Upper lobe of left lung (tissue), 4 donors: ENCODE measurements around the gene KCNA2.

Experiments used
- POLR2A ChIP-seq, 4 donors: fragments of 450-650 bp; IDR thresholded peaks; one replicate each; pipeline ENCODE4 v1.5.1; 2016 to 2017; ENCODE audit warnings: antibody characterized with exemption in 4 of 4, mild to moderate bottlenecking in 2 of 4
- POLR2AphosphoS5 ChIP-seq, 2 donors: sonication (generic); formaldehyde crosslinking; IDR thresholded peaks; one replicate each; pipeline ENCODE4 v1.5.1; 2017; ENCODE audit warnings: antibody characterized with exemption in 2 of 2
- TF ChIP-seq, protein P1 (sequence below), 6 experiments: fragments of 450-650 bp in 4 of 6; fragments of 200-600 bp in 2 of 6; sonication (generic) in 2 of 6; IDR thresholded peaks; one replicate each; pipeline ENCODE4 v1.5.1; 2016 to 2019; ENCODE audit warnings: antibody characterized with exemption in 6 of 6

DNA sequence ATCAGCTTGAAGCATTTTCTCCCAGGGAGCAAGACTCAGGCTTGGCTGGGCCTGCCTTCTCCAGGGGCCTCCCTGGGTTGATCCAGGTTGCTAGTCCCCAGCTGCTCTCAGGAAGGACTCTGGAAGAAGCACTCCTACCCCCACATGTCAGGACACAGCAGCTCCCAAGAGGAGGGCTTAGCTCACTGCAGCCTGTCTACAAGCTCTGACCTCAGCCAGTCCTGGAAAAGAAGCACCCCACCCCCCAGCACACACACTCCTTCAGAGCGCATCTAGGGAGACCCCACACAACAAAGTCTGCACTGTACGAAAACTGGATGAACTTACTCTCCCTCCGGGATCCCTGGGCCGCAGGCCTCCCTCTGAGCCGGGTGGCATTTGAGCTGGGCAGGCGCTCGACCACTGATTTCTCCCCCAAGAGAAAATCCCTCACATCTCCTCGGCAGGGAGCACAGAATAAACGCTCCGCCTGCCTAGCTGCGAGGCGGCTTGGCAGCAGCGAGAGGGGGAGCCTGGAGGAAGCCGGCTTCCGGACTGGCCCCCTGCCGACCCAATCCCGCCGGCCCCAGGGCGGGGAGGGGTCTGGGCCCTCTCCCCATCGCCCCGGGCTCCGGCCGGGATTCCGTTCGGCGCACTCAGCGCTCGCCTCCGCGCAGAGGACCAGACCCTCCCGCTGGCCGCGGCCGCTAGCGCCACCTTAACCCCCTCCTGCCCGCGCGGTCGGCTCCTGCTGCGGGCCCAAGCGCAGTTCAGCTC lies at the start of gene KCNA2:
- TF ChIP-seq POLR2A (IDR thresholded peaks at IDR 0.05) (no peak), POLR2AphosphoS5 (IDR thresholded peaks at IDR 0.05) (no peak)
- TF ChIP-seq, protein P1, sequence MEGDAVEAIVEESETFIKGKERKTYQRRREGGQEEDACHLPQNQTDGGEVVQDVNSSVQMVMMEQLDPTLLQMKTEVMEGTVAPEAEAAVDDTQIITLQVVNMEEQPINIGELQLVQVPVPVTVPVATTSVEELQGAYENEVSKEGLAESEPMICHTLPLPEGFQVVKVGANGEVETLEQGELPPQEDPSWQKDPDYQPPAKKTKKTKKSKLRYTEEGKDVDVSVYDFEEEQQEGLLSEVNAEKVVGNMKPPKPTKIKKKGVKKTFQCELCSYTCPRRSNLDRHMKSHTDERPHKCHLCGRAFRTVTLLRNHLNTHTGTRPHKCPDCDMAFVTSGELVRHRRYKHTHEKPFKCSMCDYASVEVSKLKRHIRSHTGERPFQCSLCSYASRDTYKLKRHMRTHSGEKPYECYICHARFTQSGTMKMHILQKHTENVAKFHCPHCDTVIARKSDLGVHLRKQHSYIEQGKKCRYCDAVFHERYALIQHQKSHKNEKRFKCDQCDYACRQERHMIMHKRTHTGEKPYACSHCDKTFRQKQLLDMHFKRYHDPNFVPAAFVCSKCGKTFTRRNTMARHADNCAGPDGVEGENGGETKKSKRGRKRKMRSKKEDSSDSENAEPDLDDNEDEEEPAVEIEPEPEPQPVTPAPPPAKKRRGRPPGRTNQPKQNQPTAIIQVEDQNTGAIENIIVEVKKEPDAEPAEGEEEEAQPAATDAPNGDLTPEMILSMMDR (IDR thresholded peaks at IDR 0.05) = no peak
